ENCODE data around the gene ZNF669.

ZNF669 gene

DNA sequence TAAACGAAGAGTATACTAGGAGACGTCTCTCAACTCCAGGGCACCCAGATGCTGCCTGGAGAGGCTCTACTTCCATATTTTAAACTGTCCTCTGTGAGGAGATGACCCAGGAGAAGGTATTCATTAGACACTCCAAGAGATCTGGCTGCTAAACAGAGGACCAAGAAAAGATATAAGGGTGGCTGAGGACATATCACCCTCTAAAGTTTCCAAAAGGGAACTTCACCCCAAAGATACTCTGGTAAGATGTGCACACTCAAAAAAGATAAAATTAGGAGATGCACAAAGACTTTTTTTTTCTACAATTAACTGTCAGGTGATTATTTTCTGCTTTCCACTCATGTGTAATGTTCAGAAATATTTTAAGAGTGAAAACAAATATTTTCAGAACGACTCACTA lies 26.9 kb downstream of the ZNF669 start:
- DNase-seq = no peak

DNA sequence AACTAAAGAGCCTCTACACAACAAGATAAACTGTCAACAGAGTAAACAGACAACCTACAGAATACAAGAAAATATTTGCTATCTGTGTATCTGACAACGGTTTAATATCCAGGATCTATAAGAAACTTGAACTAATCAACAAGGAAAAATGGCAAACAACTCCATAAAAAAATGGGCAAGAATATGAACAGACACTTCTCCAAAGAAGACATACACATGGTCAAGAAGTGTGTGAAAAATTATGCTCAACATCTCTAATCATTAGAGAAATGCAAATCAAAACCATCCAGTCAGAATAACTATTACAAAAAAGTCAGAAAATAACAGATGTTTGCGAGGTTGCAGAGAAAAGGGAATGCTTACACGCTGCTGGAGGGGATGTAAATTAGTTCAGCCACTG lies 33.5 kb downstream of the ZNF669 start:
- DNase-seq = no peak

DNA sequence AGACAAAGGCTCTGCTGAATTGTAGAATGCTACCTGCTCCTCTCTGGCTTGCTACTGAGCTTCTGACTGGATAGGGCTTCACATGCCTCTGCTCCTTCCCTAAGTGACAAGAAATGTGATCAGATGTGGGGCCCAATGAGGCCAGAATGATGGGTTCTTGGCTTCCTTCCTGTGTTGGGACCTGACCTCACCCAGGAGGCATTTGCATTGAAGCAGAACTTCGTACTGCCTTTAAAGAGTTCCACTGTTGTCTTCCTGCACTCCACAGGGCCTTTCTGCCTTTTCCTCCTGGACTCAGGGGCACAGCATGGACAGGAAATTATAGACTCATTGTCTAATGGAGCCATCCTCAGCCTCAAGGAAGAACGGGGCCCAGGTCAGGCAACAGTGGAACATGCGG lies 39.9 kb downstream of the ZNF669 start:
- no peak for DNase-seq

DNA sequence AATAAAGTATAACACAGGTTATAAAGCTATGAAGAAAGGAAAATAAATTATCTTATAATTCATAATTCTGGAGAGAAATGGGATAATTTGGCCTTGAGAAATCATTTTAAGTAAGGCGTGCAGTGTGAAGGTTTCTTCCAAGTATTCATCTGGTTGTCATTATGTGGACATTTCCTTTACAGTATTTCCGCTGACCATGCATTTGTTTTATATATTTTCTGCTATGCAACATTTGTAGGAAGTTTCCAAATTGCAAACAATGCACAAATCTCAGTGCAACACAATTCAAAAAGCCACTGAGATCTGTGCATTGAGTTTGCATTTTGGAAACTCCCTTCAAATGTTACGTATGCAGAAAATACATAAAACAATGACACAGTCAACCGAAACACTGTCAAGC lies 43.4 kb downstream of the ZNF669 start:
- no peak for DNase-seq

DNA sequence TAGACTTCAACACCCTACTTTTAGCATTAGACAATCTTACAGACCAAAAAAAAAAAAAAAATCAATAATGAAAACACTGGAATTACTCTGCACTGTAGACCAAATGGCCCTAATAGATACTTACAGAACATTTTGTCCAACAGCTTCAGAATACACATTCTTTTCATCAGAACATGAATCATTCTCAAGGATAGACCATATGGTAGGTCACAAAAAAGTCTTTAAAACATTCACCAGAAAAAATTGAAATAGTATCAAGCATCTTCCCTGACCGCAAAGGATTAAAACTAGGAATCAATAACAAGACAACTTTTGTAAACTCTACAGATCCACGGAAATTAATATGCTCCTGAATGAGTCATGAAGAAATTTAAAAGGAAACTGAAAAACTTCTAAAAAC lies 48.1 kb downstream of the ZNF669 start:
- no peak for DNase-seq

DNA sequence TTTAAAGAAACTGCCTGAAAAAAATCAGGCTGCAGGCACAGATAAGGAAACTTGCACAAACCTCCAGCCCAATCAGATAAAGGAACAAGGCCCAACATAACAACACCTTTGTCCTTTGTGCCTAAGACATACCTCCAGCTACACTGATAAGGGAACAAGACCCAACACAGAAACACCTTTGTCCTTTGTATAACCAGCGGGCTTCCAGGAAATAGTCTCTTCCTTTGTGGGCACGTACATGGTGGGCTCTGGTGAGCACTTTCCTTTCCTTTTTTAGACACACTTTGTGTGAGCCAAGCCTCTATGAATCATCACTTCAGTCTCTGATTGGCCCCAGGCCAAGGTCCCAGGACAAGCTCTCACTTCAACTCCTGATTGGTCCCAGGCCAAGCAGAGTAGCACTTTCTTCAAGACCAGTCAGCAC lies 49.2 kb downstream of the ZNF669 start:
- no peak for DNase-seq

All from nucleus accumbens (tissue), 56 donors.